ENCODE measurements around the gene TRAPPC2L.

DNA sequence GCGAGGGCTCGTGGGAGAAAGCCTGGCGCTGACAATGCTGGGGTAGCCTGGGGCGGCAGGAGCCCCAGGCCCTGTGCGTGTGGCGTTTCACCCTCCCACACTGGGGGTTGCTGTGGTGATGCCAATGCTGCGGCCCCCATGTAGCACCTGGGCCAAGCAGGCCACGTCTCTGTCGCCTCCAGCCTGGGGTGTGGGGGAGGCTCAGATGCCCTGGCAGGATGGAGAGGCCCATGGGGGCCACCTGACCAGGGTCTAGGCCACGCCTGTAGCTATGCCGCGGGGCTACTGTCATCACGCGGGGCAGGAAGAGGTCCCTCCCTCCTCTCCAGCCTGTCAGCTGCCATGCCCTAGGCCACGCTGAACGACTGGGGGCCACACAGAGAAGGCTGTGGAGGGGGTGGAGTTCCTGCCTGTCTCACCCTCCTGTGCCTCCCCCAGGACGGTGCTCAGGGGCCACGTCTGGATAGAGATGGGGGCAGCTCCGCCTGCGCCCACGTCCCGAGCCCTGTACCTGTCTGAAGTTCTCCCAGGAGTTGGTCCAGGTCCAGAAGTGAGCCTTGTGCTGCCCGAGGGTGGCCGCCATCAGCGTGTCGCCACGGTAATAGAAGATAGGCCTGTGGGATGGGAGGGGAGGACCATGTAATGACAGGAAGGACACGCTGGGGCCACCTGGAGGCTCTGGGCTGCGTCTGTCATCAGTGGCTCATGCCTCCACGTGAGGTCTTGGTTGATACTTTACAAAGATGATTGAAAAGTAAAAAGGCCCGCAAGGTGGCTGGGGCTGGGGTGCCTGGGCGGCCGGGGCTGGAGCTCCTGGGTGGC lies 32.5 kb upstream of the TRAPPC2L start:
- TF ChIP-seq, protein P1, sequence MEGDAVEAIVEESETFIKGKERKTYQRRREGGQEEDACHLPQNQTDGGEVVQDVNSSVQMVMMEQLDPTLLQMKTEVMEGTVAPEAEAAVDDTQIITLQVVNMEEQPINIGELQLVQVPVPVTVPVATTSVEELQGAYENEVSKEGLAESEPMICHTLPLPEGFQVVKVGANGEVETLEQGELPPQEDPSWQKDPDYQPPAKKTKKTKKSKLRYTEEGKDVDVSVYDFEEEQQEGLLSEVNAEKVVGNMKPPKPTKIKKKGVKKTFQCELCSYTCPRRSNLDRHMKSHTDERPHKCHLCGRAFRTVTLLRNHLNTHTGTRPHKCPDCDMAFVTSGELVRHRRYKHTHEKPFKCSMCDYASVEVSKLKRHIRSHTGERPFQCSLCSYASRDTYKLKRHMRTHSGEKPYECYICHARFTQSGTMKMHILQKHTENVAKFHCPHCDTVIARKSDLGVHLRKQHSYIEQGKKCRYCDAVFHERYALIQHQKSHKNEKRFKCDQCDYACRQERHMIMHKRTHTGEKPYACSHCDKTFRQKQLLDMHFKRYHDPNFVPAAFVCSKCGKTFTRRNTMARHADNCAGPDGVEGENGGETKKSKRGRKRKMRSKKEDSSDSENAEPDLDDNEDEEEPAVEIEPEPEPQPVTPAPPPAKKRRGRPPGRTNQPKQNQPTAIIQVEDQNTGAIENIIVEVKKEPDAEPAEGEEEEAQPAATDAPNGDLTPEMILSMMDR (IDR thresholded peaks at IDR 0.05) = no peak
- no peak for TF ChIP-seq POLR2A (IDR thresholded peaks at IDR 0.05)
- no peak for TF ChIP-seq POLR2AphosphoS5 (IDR thresholded peaks at IDR 0.05)
